GM18502 (cell line): Measurements from ENCODE around the gene TCEA2.
"Not testable (repeated sequence)": the region's sequence is repeated elsewhere in the genome, so short reads cannot be mapped to it uniquely, and the experiment has no call there.

ENCODE experiments used
- ATAC-seq: cut with Tn5 transposase; IDR thresholded peaks from one replicate; pipeline ENCODE4 v1.9.1; 2021; ENCODE audit warnings: mild to moderate bottlenecking; ENCODE audit not compliant: unreplicated experiment, poor library complexity

Gene TCEA2

GRCh38 chr20:64105846-64106434, 42.9 kb downstream of the TCEA2 start:
- ATAC-seq, result no peak

GRCh38 chr20:64106435-64106961, 43.5 kb downstream of the TCEA2 start:
- no peak for ATAC-seq

- ATAC-seq, result no peak
Observed at GRCh38 chr20:64106981-64107735, 44.2 kb downstream of the TCEA2 start, which contains the start of gene NPBWR2. NPBWR2 (minus strand) TSS chr20:64107565; CDS start chr20:64106831, 734 bp downstream.

DNA sequence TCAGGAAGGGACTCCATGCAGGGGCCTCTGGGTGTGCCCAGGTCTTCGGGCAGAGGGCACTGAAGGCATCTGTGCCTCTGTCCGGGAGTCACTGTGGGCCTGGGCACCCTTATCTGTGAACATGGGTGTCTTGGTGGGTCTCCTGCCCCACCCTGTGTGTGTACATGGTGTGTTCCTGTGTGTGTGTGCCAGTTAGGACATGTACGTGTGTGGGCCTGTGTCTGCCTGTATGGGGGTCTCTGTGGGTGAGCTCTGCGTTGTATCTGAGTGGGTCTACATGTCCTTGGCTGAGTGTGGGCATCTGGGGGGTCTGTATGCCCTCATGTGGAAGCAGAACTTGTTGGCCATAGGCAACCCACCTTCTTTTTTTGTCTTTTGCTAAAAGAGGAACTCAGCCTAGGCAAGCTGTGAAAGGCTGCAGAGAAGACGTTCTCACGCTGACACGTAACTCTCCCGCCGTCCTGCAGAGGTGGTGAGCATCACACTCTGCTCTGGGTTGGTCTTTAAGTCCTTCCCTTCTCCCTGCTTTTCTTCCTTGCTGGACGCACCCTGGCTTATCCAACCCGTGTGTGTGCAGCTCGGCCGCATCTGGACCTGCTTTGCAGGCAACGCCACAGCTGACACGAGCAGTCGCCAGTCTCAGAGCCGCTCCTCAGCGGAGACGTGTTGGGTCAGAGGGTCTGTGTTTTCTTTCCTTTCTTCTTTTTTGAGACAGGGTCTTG, 44.9 kb downstream of the TCEA2 start:
- ATAC-seq, result no peak

- no peak for ATAC-seq
Observed at GRCh38 chr20:64108731-64109681, 46.0 kb downstream of the TCEA2 start.

- ATAC-seq, result no peak
Observed at GRCh38 chr20:64109831-64110391, 46.9 kb downstream of the TCEA2 start.

- ATAC-seq, result no peak
Observed at GRCh38 chr20:64110411-64111068, 47.5 kb downstream of the TCEA2 start.

DNA sequence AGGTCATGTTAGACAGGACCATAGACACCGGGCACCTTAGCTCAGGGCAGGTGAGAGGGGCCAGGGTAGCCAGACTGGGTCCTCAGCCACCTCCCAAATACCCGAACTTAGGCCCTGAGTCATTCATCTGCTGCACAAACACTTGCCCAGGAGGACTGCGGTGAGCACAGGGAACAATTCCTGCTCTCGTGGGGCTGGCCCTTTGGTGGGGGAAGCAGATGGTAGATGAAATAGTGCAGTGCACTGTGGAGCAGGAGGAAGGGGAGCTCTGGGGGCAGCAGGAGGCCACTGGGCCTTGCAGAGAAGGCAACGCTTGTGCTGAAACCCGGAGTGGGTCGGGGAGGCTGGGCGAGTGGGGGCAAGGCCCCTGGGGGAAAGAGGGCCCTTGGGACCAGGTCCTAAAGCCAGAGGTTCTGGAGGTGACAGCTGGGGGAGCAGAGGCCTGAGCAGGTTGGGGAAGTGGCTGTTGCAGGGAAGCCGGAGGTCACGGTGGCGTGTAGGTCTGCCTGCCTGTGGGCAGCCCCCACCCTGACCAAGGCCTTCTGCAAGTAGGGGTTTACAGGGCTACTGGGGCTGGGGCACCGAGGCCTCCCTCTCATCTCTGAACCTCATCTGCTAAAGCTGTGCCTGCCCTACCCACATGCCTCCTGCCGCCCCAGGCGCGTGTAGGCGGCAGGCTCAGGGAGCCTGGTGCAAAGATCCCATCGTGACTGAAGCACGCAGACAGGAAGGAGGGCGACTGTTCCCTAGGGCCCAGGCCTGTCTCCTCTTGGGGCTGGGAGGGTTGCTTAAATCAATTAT, 49.0 kb downstream of the TCEA2 start:
- no peak for ATAC-seq

DNA sequence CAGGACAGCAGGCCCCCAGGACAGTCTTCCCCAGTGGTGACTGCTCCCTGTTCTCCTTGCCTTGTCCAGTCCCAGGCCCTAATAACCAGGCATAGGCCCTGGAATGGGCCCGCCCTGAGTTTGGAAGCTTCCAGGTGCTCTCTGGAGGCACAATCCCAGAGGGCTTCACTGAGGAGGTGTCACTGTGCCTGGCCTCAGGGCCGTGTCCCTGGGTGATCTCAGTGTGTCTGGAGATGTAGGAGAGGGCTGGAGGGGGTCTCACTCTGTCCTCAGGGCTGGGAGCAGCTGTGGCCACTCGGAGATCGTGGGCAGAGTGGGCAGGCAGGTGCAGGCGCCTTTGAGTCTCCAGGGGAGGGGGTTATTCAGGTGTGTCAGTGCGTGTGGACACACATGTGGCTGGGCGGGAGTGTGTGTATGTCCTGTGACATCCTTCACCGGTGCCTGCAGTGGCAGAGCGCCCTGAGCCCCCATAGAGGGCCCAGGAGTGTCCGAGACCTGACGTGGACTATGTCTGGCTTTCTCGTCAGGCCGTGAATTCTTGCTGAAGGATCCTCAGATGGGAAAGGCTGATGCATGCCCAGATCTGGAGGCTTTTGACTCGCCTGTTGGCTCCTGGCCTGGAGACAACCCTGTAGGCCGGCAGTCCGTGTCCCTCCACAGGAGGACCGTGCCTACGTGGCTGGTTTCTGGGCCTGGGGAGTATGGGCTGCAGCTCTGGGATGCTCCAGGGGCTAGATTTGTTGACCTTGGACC, 49.9 kb downstream of the TCEA2 start:
- no peak for ATAC-seq

DNA sequence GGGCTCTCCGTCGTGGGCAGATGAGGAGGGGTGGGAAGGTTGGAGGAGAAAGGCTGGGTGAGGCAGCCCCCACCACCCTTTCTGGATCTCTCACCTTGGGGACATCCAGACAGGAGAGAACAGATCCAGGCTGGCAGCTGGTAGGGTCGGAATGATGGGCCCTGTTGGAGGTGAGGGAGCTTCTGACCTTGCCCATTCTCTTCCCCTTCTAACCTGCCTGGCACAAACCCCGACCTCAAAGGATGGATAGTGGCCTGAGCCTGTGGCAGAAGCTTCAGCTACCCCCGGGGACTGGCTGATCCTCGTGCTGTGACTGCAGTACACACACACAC, 50.4 kb downstream of the TCEA2 start:
- no peak for ATAC-seq

- ATAC-seq, result no peak
Observed at GRCh38 chr20:64113796-64114355, 50.9 kb downstream of the TCEA2 start.

DNA sequence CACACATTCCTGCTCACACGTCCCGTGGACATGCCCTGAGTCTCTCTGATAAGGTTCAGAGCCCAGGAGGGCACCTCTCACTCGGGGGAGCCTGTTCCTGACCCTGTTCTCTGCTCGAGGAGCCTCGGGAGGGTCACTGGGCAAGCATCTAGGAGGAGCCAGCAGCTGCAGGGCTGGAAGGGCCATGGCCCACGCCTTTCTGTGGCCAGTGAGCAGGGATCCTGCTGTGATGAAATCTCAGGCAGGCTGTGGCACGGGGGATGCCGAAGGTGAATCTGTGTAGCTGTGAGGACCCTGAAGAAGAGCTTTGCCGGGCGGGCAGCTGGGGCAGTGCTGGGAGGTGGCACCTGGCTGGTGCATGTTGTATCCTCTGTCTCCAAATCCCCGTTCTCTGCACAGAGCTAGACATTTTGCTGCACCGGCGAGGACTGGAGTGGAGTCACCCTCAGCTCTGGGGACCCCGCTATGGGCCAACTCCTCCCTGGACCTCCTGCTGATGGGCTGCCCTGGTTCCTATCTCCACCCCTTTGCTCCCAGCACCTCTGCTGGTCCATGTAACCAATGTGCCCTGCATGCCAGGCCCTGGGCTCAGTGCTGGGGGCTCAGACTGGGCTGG, 51.5 kb downstream of the TCEA2 start:
- no peak for ATAC-seq

GRCh38 chr20:64115171-64115911, 52.3 kb downstream of the TCEA2 start:
- ATAC-seq, result no peak

DNA sequence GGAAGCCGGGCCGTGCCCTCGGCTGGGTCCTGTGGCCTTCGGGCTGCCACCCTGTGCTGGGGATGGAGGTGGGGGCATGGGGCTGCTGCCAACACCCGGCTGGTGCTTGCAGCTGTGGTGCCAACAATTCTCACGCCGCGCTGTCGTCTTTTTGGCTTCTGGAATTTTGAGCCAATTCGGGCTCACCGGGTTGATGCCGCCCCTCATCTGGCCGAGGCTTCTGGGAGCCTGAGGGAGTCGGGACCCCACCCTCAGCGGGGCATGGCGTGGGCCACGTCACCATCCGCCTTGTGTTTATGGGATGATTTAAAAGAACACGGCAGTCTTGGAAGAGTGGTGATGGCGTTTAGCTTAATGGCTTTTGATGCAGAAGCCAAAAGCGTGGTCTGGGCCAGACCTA, 53.0 kb downstream of the TCEA2 start:
- ATAC-seq, result no peak

GRCh38 chr20:64116541-64117431, 53.8 kb downstream of the TCEA2 start:
- ATAC-seq, result no peak

DNA sequence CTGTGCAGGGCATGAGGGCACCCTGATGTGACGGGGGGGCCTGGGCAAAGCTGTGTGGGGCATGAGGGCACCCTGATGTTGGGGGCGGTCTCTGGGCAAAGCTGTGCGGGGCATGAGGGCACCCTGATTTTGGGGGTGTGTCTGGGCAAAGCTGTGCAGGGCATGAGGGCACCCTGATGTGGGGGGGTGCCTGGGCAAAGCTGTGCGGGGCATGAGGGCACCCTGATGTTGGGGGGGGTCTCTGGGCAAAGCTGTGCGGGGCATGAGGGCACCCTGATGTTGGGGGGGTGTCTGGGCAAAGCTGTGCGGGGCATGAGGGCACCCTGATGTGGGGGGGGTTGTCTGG, 54.4 kb downstream of the TCEA2 start:
- not testable (repeated sequence) for ATAC-seq
